Lower lobe of right lung (tissue), 2 donors: ENCODE data around the gene FANCC. TPM values are rescaled to one million over a fixed set of nuclear protein-coding genes. Genes with fewer than 3 reads are reported as not detected.

Experiments
- ATAC-seq, 2 donors: fragments of 200-7000 bp; cut with Tn5 transposase; one replicate each; pipeline ENCODE4 v1.9.1; 2020 to 2022; ENCODE audit warnings: mild to moderate bottlenecking in 2 of 2, moderate library complexity in 2 of 2
- DNase-seq: peaks from one replicate; pipeline ENCODE4 v3.0.0-alpha.2; 2020
- H3K27ac ChIP-seq: fragments of 200-600 bp; one replicate; pipeline ENCODE4 v1.8.0; 2022
- H3K27me3 ChIP-seq: fragments of 200-600 bp; one replicate; pipeline ENCODE4 v1.8.0; 2022; ENCODE audit warnings: low read depth
- H3K36me3 ChIP-seq: fragments of 200-600 bp; one replicate; pipeline ENCODE4 v1.8.0; 2022; ENCODE audit warnings: mild to moderate bottlenecking
- H3K4me1 ChIP-seq: fragments of 200-600 bp; one replicate; pipeline ENCODE4 v1.8.0; 2022
- H3K4me3 ChIP-seq: fragments of 200-600 bp; one replicate; pipeline ENCODE4 v1.8.0; 2022; ENCODE audit warnings: mild to moderate bottlenecking
- H3K9me3 ChIP-seq: fragments of 200-600 bp; one replicate; pipeline ENCODE4 v1.8.0; 2022
- intact Hi-C: fragments of 100-400 bp; cut with DNase I; formaldehyde crosslinking; loops from one replicate; pipeline ENCODE4 v1.11.0; 2022
- total RNA-seq: library from RNA; stranded (reverse); fragmentation: NEBNext Ultra II Directional; extraction: Animal tissue kit (Norgen Biotek cat#: 25700); gene quantifications from one replicate; pipeline ENCODE4 v1.2.1, GENCODE V29; 2021
- TF ChIP-seq, protein P1 (sequence below): fragments of 200-600 bp; IDR thresholded peaks from one replicate; pipeline ENCODE4 v1.8.0; 2022; ENCODE audit warnings: antibody characterized with exemption, mild to moderate bottlenecking
- donor health status: DM: no; HTN: yes; CAD: no; lungs with severe emphysema.

Gene FANCC
- total RNA-seq, 1 donor from 2014 or later = 11.3 TPM

- H3K4me1 ChIP-seq = peaks cover 3% of the 10 kb centered on the region
- TF ChIP-seq, protein P1, sequence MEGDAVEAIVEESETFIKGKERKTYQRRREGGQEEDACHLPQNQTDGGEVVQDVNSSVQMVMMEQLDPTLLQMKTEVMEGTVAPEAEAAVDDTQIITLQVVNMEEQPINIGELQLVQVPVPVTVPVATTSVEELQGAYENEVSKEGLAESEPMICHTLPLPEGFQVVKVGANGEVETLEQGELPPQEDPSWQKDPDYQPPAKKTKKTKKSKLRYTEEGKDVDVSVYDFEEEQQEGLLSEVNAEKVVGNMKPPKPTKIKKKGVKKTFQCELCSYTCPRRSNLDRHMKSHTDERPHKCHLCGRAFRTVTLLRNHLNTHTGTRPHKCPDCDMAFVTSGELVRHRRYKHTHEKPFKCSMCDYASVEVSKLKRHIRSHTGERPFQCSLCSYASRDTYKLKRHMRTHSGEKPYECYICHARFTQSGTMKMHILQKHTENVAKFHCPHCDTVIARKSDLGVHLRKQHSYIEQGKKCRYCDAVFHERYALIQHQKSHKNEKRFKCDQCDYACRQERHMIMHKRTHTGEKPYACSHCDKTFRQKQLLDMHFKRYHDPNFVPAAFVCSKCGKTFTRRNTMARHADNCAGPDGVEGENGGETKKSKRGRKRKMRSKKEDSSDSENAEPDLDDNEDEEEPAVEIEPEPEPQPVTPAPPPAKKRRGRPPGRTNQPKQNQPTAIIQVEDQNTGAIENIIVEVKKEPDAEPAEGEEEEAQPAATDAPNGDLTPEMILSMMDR = no peak
- intact Hi-C loops = no loop called here
- H3K27me3 ChIP-seq = no peaks in the 10 kb centered on the region
- no peak overlapping the region for H3K4me3 ChIP-seq
- no peak for ATAC-seq
- H3K36me3 ChIP-seq = no peaks in the 10 kb centered on the region
- H3K27ac ChIP-seq = no peak overlapping the region
- no peak for DNase-seq
- H3K9me3 ChIP-seq = no peaks in the 10 kb centered on the region
Measured at GRCh38 chr9:95197692-95198271, 119.7 kb downstream of the FANCC start.

- TF ChIP-seq, protein P1 = no peak
- intact Hi-C loops = no loop called here
Measured at GRCh38 chr9:95193480-95193879, 124.0 kb downstream of the FANCC start.

DNA sequence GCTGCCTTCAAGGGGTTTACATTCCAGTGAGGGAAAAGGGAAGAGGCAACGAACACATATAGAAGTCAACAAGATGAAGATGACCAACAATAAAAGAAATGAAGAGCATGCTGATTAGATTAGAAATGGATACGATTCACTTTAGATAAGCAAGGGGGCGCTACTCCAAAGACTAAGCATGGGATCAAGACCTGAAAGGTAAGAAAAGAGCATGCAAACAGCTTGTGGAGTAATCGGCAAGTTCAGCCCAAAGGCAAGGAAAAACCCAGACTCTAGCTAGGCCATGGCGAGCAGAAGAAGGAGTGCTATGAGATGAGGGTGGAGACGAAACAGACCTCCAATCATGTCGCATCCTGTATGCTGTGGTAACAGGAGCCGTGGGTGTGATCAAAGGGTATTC lies 124.4 kb downstream of the FANCC start:
- Histone ChIP-seq H3K27ac (no peak overlapping the region), H3K27me3 (no peaks in the 10 kb centered on the region), H3K4me1 (peaks cover 28% of the 10 kb centered on the region), H3K4me3 (no peak overlapping the region), H3K36me3 (no peaks in the 10 kb centered on the region), H3K9me3 (no peaks in the 10 kb centered on the region)
- TF ChIP-seq, protein P1 = no peak
- ATAC-seq (no peak), DNase-seq (no peak)
- intact Hi-C loops = no loop called here

More at GRCh38 chr9:95193480-95193879, 124.0 kb downstream of the FANCC start:
- no peaks in the 10 kb centered on the region for H3K27me3 ChIP-seq
- H3K4me1 ChIP-seq = peaks cover 24% of the 10 kb centered on the region
- no peak for DNase-seq
- no peak overlapping the region for H3K4me3 ChIP-seq
- no peaks in the 10 kb centered on the region for H3K36me3 ChIP-seq
- no peaks in the 10 kb centered on the region for H3K9me3 ChIP-seq
- no peak for ATAC-seq
- H3K27ac ChIP-seq = no peak overlapping the region

DNA sequence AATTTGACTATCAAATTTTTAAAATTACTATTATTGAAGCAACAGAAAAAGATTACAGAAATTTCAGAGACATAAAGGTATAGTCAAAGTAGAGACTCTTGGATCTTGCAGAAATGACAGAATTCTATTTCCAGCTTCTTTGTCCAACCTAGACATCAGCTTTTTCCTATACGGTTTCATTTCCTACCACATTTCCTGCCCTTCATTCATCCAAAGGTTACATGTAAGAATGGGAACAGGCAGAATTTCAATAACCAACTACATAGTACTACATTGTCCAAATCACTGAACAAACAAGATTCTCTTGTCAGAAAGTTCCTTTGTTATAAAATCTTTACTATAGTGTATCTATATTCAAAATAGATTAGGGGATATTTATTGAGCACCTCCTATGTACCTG lies 124.9 kb downstream of the FANCC start:
- Histone ChIP-seq H3K9me3 (no peaks in the 10 kb centered on the region), H3K27ac (no peak overlapping the region), H3K27me3 (no peaks in the 10 kb centered on the region), H3K4me1 (peaks cover 29% of the 10 kb centered on the region), H3K4me3 (no peak overlapping the region), H3K36me3 (no peaks in the 10 kb centered on the region)
- intact Hi-C loops = no loop called here
- TF ChIP-seq, protein P1 = no peak
- no peak for ATAC-seq
- no peak for DNase-seq

- DNase-seq = no peak
- Histone ChIP-seq H3K9me3 (no peaks in the 10 kb centered on the region), H3K4me1 (peaks cover 26% of the 10 kb centered on the region), H3K27me3 (no peaks in the 10 kb centered on the region), H3K36me3 (no peaks in the 10 kb centered on the region), H3K4me3 (no peak overlapping the region), H3K27ac (peak overlapping the region; percentile 56)
- intact Hi-C loops = no loop called here
- ATAC-seq = no peak
- TF ChIP-seq, protein P1 = no peak
Measured at GRCh38 chr9:95190413-95190812, 127.1 kb downstream of the FANCC start.
